GM18505 (cell line): ENCODE data around the gene CISD3.
A peak's percentile ranks its signal among the peaks of the same experiment; 100 is the strongest.

Source experiments
- ATAC-seq: cut with Tn5 transposase; IDR thresholded peaks from one replicate; pipeline ENCODE4 v1.9.1; 2021; ENCODE audit not compliant: unreplicated experiment
- POLR2A ChIP-seq: IDR thresholded peaks from 4 replicates; pipeline ENCODE4 v1.6.1; 2011; ENCODE audit warnings: borderline replicate concordance; ENCODE audit not compliant: insufficient read depth, insufficient read length; ENCODE audit errors: extremely low read depth

Gene CISD3

DNA sequence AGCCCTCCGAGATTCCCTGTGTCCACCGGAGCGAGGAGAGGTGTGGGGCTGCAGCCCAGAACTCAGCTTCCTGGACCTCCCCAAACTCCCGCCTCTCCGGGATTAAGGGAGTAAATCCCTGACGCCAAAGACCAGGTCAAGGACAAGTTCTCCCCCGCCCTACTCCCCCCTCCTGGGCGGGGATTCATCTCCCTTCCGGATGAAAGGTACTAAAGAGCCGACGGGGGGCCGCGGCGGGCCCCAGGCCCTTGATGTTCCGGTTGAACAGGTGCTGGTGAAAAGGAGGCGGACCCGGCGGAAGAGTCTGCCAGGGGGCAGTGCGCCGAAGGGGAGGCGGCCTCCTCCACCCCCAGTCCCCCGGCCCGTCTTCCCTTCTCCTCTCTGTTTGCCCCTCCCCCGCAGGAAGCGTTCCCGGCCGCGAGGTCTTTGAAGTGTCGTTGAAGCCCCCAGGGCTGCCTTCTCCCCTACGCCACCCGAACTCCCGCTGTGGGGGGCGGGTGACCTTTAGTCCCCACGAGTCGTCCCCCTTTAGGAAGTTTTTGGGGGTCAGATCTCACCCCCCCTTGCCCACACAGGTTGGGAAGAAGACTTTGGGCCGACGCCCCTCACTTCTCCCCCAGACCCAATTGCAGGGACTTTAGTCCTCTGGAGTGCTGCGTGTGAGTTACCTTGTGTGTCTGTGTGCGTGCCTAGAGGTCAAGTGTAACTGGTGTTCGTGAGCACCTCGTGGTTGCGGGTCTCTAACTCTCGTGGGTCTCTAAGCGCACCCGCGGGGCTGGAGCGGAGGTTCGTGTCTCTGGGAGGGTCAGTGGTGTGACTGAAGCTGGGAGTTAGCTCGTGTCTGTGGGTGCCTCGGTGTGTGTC is 26.2 kb upstream of the CISD3 start:
- peak; percentile 59 for TF ChIP-seq POLR2A
- ATAC-seq = no peak

DNA sequence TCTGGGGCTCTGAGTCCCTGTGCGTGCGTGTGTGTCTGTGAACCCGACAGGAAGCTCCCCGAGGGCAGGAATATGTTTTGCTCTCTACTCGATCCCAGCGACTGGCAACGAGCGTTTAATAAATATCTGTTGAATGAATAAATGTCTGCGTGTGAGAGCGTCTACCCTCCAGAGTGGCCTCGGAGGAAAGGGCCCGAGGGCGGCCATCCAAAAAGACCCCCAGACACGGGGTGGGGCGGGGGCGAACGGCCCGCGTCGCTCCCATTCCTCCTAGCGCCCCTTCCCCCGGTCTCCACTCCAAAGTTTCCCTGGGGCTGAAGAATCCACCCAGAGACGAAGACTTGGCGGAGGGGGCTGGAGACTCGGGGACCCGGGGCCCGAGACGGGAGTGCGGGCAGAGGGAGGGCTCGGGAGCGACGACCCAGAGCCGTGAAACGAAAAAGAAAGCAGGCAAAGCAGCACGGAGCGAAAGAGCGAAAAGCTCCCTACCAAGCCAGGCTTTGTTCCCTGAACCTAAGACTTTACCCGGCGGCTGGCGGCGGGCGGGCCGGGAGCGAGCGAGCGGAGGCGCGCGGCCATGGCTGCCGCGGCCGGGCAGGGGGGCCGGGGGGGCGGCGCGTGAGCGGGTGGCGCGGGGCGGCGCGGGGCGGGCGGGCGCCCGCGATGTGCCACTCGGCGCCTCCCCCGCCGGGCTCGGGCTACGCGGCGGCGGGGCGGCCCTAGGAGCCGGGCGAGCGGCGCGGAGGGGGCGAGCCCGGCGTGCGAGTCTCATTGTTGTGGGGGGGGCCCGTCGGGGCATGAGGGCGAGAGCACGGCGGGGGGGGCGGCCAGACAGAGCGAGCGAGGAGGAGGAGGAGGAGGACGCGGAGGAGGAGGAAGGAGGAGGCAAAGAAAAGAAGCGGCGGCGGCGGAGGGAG is 25.3 kb upstream of the CISD3 start, which contains the start of gene MLLT6:
TSS of gene MLLT6 (plus strand) at position 668 of the 917 bp plus-strand sequence. CDS start 360 bp downstream, outside the sequence.
- TF ChIP-seq POLR2A = peak; percentile 47
- ATAC-seq = no peak

DNA sequence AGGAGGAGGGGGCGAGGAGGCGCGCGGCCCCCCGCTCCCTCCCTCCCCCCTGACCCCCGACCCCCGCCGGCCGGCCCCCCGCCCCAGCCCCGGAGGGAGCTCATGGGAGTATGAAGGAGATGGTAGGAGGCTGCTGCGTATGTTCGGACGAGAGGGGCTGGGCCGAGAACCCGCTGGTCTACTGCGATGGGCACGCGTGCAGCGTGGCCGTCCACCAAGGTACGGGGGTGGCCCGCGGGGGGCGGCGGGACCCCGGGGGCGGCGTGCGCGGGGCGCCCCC is 24.7 kb upstream of the CISD3 start:
- TF ChIP-seq POLR2A = no peak
- no peak for ATAC-seq

DNA sequence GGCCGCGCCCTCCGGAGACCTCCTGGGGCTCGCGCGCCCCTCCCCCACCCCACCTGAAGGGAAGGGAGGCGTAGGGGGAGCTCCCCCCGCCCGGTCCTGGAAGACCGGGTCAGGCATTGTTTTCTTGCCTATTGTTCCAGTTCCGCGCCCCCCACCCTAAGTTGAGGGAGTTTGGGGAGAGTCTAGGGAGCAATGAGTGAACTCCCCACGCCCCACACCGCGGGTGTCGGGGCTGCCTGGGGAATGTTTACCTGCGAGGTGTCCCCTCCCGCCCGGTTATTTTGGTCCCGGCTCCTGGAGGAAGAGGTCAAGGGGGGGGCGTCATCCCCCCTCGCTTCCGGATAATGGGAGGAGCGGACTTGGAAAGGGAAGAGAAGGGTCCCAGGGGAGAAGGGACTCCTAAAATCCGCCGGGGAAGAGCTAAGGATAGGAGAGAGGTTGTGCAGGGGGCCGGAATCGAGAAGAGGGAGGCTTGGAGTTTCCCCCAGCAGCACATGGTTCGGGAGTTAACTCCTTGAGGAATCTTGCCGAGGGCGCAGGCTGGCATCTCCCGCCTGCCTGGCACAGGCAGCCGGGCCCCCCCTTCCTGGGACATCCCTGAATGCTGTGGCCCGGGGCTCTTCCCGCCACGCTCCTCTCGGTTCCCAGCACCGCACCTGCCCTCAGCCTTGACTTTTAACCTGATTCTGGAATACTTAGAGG is 24.2 kb upstream of the CISD3 start:
- no peak for ATAC-seq
- no peak for TF ChIP-seq POLR2A

DNA sequence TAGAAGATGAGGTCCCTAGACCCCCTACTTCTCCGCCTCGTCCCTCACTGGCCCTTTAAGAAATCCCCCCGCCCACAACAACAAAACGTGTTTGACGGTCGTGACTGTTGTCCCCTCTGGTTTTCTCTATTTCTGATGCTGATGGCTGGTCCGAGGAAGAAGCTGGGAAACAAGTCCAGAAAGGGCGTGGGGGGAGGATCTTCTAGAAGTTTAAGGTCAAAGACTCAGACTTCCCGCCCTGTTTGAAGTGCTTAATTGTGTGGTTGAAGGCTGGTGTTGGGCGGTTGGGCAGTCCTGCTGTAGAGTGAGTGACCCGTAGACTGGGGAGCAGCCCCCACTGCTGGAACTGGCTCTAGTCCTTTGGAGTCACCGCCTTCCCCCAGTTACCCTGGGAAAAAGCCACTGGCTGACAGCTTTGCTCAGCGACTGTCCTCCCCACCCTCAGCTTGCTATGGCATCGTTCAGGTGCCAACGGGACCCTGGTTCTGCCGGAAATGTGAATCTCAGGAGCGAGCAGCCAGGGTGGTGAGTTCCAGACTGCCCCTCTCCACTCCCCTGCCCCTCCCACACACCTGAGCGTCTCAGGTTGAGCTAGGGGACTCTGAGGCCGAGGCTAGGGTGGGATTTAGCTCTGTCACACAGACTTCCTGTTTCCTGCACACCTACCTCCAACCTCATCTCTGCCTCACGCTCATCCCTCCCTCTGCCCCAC is 23.5 kb upstream of the CISD3 start:
- no peak for TF ChIP-seq POLR2A
- no peak for ATAC-seq

DNA sequence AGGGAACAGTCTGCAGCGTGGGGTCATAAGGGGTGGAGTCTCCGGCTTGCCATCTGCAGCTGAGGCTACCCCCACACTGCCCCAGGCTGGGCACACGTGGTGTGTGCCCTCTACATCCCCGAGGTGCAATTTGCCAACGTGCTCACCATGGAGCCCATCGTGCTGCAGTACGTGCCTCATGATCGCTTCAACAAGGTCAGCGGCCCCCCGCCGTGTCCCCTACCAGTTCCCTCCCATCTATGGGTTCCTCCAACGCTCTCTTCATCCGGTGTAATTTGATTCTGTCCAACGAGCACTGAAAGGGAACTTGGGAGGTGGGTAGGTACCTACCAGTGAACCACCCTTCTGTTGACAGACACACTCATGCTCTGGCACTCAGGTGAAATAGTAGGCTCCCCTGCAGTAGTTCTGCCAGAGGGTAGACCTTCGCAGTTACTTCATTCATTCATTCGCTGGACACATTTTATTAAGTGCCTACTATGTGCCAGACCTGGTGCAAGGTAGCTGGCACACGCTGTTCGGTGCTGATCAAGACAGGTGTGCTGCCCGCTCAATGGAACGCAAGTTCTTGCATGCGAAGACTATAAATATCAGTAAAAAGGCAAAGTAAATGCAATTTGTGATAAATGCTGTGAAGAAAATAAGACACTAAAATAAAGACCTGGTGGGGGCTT is 22.3 kb upstream of the CISD3 start:
- no peak for TF ChIP-seq POLR2A

DNA sequence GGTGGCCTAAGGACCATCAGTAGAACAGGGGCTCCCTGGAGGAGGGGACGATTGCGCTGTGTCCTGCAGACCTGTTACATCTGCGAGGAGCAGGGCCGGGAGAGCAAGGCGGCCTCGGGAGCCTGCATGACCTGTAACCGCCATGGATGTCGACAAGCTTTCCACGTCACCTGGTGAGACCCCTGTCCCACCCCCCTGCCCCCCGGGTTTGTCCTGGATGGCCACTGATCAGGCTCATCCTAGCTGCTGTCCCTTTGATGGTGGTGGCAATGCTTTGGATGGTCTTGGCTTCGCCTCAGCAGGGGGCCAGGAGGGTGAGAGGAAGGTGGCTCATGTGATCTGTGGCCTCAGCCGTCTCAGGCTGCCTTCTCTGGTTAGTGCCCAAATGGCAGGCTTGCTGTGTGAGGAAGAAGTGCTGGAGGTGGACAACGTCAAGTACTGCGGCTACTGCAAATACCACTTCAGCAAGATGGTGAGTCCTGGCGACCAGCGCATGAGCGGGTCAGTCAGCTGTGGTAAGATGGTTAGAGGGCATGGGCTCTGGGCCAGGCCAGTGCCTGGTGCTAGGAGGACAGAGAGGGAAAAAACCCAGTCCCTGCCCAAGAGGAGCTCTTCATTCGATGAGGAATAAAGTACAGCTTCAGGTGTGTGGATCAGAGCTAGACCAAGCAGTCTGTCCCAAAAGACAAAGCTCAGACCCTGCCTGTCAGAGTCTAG is 20.9 kb upstream of the CISD3 start:
- no peak for ATAC-seq
- no peak for TF ChIP-seq POLR2A

More for the DNA sequence above, 22.3 kb upstream of the CISD3 start:
- ATAC-seq = no peak

DNA sequence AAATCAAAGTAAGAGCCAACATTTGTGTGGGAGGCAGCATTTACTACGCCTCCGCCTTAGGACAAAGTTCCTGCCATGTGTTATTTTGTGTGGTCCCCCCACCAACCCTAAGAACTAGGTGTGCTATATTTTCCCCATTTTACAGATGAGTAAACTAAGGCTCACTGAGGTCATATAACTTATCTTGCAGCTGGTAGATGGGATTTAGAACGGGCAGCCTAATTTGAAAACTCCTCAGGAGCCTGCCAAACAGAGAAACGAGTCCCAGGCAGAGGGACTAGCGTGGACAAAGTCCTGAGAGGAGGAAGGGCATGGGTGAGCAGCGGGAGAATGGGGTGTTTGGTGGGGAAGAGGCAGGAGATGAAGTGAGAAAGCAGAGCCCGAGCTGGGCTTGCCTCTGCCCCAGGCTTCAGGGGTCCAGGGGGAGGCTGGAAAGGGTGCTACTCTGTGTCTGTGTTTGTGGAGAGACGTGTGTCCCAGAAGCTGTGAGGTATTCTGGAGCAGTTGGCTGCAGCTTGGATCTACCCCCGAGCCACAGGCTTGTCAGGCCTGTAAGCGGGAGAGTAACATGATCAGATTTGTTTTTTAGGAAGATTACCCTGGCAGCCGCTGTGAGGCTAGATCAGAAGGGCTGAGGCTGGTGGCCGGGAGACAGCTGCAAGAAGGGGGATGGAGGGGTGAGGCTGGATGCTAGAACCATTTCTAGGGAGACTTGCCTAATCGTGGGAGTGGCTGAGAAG is 20.1 kb upstream of the CISD3 start:
- ATAC-seq = no peak
- no peak for TF ChIP-seq POLR2A

DNA sequence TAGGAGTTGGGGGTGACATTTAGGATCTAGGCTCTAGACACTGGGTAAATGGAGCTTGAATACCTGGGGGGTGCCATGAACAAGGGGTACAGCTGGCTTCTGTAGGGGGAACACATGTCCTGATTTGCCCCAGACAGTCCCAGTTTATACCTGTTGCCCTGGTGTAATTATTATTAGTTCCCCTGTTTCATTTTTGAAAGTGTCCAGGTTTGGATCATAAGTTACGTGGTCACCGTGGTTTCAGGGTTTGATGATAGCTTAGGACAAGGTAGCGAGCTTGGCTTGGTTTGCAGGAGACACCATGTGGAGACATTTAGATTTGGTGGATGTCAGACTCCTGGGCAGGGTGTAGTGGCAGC is 19.6 kb upstream of the CISD3 start:
- no peak for ATAC-seq
- TF ChIP-seq POLR2A = no peak

DNA sequence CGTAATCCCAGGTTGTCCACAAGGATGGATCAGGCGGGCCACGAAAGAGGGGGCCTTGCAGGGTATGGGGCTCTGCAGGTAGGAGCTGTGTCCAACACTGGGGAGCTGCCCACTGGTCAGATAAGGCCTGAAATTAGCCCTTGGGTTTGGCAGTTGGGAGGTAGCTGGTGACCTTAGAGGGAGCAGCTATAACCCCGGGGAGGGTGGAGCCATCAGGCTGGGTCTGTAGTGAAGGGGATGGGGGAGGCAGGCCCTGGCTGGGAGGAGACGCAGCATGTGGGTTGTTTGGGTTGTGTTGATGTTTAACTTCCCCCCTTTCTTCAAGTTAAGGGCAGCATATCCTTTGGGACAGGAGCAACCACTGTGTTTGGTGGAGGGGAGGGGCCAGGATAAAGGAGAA is 19.2 kb upstream of the CISD3 start:
- no peak for ATAC-seq
- TF ChIP-seq POLR2A = no peak

DNA sequence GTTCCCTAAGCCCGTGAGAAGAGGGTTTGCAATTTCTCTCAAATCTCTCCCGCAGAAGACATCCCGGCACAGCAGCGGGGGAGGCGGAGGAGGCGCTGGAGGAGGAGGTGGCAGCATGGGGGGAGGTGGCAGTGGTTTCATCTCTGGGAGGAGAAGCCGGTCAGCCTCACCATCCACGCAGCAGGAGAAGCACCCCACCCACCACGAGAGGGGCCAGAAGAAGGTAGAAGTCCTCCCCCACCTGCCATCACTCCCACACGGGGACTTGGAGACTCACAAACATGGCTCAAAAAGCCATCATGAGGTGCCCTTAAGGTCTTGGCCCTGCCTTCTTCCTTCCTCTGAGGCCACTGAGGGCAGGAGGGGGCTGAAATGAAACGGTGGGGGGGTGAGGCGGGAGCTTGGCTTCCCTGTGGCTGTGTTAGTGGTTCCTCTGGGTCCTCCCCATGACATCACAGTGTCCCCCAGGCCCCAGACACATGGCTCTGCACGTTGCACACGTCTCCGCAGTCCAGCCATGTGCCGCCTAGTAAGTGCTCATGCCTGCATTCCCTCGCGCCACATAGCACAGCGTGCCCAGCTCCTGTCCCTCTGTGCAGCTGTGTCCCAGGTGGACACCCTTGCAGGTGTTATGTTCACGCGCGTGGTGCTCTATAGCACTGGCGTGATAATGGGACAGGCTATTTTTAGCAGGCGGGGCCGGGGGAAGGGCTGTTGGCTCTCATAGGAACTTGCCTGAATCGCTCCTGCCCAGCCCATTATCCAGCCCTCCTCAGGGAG is 18.2 kb upstream of the CISD3 start:
- no peak for ATAC-seq
- no peak for TF ChIP-seq POLR2A

DNA sequence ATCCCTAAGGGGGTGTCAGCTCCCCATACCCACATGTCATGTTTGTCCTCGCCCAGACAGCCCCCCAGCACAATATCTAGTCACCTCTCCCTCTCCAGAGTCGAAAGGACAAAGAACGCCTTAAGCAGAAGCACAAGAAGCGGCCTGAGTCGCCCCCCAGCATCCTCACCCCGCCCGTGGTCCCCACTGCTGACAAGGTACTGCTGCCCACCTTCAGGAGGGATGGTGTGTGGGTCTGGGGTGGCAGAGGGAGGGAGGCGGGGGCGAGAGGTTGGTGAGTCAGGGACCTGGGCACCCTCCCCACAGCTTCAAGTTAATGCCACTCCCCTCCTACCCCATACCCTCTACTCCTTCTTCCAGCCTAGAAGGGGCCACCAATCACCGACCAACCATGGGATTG is 17.5 kb upstream of the CISD3 start:
- no peak for TF ChIP-seq POLR2A
- no peak for ATAC-seq
